GM23338 (cell line): ENCODE measurements around the gene SEH1L. TPM values are rescaled to one million over a fixed set of nuclear protein-coding genes. Genes with fewer than 3 reads are reported as not detected.
A peak's percentile ranks its signal among the peaks of the same experiment; 100 is the strongest.

Experiments used
- ATAC-seq: fragments of 200-7000 bp; cut with Tn5 transposase; 3 replicates; pipeline ENCODE4 v1.9.1; 2020
- DNase-seq: peaks from one replicate; pipeline ENCODE4 v3.0.0-alpha.2; 2015; ENCODE audit warnings: low spot score
- H2AFZ ChIP-seq: fragments of 200-600 bp; sonication (generic); 2 replicates; pipeline ENCODE4 v1.8.0; 2016; ENCODE audit warnings: antibody characterized with exemption, mild to moderate bottlenecking, moderate library complexity
- H3F3A ChIP-seq: fragments of 200-600 bp; sonication (generic); replicated peaks from 2 replicates; pipeline ENCODE4 v1.8.0; 2017; ENCODE audit warnings: antibody characterized with exemption, mixed run types, low read depth
- H3K27ac ChIP-seq: fragments of 200-600 bp; sonication (generic); 2 replicates; pipeline ENCODE4 v1.6.1; 2016; ENCODE audit warnings: low read depth
- H3K27me3 ChIP-seq: fragments of 200-600 bp; sonication (generic); 2 replicates; pipeline ENCODE4 v1.8.0; 2016; ENCODE audit warnings: mild to moderate bottlenecking, mixed run types, moderate library complexity; ENCODE audit not compliant: insufficient read depth
- H3K36me3 ChIP-seq: fragments of 200-600 bp; sonication (generic); 2 replicates; pipeline ENCODE4 v1.8.0; 2016; ENCODE audit warnings: mild to moderate bottlenecking; ENCODE audit not compliant: insufficient read depth
- H3K4me1 ChIP-seq: fragments of 200-600 bp; sonication (generic); 2 replicates; pipeline ENCODE4 v1.8.0; 2016; ENCODE audit warnings: mild to moderate bottlenecking, moderate library complexity; ENCODE audit not compliant: insufficient read depth
- H3K4me2 ChIP-seq: fragments of 200-600 bp; sonication (generic); 2 replicates; pipeline ENCODE4 v1.7.1; 2017; ENCODE audit warnings: mixed run types
- H3K4me3 ChIP-seq: fragments of 200-600 bp; sonication (generic); 2 replicates; pipeline ENCODE4 v1.6.1; 2016; ENCODE audit warnings: mixed run types
- H3K79me2 ChIP-seq: fragments of 200-600 bp; sonication (generic); replicated peaks from 2 replicates; pipeline ENCODE4 v1.8.0; 2017; ENCODE audit warnings: mild to moderate bottlenecking; ENCODE audit not compliant: insufficient read depth
- H3K9me2 ChIP-seq: fragments of 200-600 bp; sonication (generic); 2 replicates; pipeline ENCODE4 v1.8.0; 2017; ENCODE audit not compliant: insufficient read depth
- H4K20me1 ChIP-seq: fragments of 200-600 bp; sonication (generic); replicated peaks from 2 replicates; pipeline ENCODE4 v1.8.0; 2017; ENCODE audit warnings: mild to moderate bottlenecking; ENCODE audit not compliant: insufficient read depth
- H3K27ac Mint-ChIP-seq: 2 replicates; pipeline ENCODE4 v1.8.0; 2020; ENCODE audit warnings: inconsistent platforms, mild to moderate bottlenecking, moderate library complexity, mixed read lengths
- H3K27me3 Mint-ChIP-seq: 3 replicates; pipeline ENCODE4 v1.8.0; 2022; ENCODE audit warnings: low read depth, mild to moderate bottlenecking, moderate library complexity, mixed read lengths, inconsistent platforms; ENCODE audit not compliant: insufficient read depth, poor library complexity
- H3K36me3 Mint-ChIP-seq: 3 replicates; pipeline ENCODE4 v1.8.0; 2021; ENCODE audit warnings: low read depth, mild to moderate bottlenecking, inconsistent platforms, moderate library complexity, mixed read lengths
- H3K4me1 Mint-ChIP-seq: 3 replicates; pipeline ENCODE4 v1.8.0; 2020; ENCODE audit warnings: mild to moderate bottlenecking, inconsistent platforms, mixed read lengths
- H3K4me3 Mint-ChIP-seq: 3 replicates; pipeline ENCODE4 v1.8.0; 2021; ENCODE audit warnings: moderate library complexity, mild to moderate bottlenecking, inconsistent platforms, mixed read lengths
- H3K9me3 Mint-ChIP-seq: 3 replicates; pipeline ENCODE4 v1.8.0; 2020; ENCODE audit warnings: moderate library complexity, mild to moderate bottlenecking, inconsistent platforms, mixed read lengths
- CREB1 ChIP-seq: fragments of 250-450 bp; sonication (Bioruptor Pico); IDR thresholded peaks from 2 replicates; pipeline ENCODE4 v1.5.0; 2020; ENCODE audit warnings: low read depth, mild to moderate bottlenecking, moderate library complexity
- EZH2phosphoT487 ChIP-seq: fragments of 200-600 bp; sonication (generic); IDR thresholded peaks from one replicate; pipeline ENCODE4 v1.8.1; 2018; ENCODE audit warnings: antibody characterized with exemption; ENCODE audit not compliant: unreplicated experiment
- JUNB ChIP-seq: IDR thresholded peaks from one replicate; pipeline ENCODE4 v1.6.1; 2016; ENCODE audit warnings: antibody characterized with exemption; ENCODE audit not compliant: unreplicated experiment
- NANOG ChIP-seq: IDR thresholded peaks from 2 replicates; pipeline ENCODE4 v1.6.1; 2016; ENCODE audit warnings: antibody characterized with exemption, borderline replicate concordance
- STAT1 ChIP-seq: IDR thresholded peaks from one replicate; pipeline ENCODE4 v1.6.1; 2016; ENCODE audit warnings: antibody characterized with exemption; ENCODE audit not compliant: unreplicated experiment
- ZNF114 ChIP-seq: fragments of 250-450 bp; sonication (Bioruptor Pico); IDR thresholded peaks from 2 replicates; pipeline ENCODE4 v1.5.0; 2020; ENCODE audit warnings: mild to moderate bottlenecking, moderate library complexity
- ZNF462 ChIP-seq: fragments of 250-450 bp; sonication (Bioruptor Pico); IDR thresholded peaks from 2 replicates; pipeline ENCODE4 v1.5.0; 2020; ENCODE audit warnings: mild to moderate bottlenecking, moderate library complexity
- polyA plus RNA-seq: library from polyadenylated mRNA; unstranded; fragments of >200 nt; fragmentation: Nextera tagmentation; extraction: Ambion mirVana; gene quantifications from 2 replicates; pipeline ENCODE4 v1.2.1, GENCODE V29; 2016
- total RNA-seq: library from RNA; depleted of rRNA; stranded (reverse); fragments of >200 nt; shearing (Covaris generic); gene quantifications from 2 replicates; pipeline ENCODE4 v1.2.3, GENCODE V29; 2014
- TF ChIP-seq, protein P1 (sequence below), 2 experiments: fragments of 200-600 bp in 1 of 2; sonication (generic) in 1 of 2; conservative IDR thresholded peaks; 2 replicates each; pipeline versions ENCODE4 v1.5.1 to v1.6.1; 2016 to 2017; ENCODE audit warnings: antibody characterized with exemption in 2 of 2, low read depth in 2 of 2, mild to moderate bottlenecking in 2 of 2, moderate library complexity in 1 of 2
- TF ChIP-seq, protein P2 (sequence below): IDR thresholded peaks from one replicate; pipeline ENCODE4 v1.6.1; 2018; ENCODE audit warnings: antibody characterized with exemption; ENCODE audit not compliant: unreplicated experiment

The SEH1L gene
- total and polyA plus RNA-seq, 2 experiments from 2014 or later, result 46.9 to 72.0 TPM

- TF ChIP-seq EZH2phosphoT487 (no peak), ZNF114 (CRISPR knock-in tag) (no peak), NANOG (no peak), CREB1 (CRISPR knock-in tag) (no peak), STAT1 (no peak)
- TF ChIP-seq, protein P1, sequence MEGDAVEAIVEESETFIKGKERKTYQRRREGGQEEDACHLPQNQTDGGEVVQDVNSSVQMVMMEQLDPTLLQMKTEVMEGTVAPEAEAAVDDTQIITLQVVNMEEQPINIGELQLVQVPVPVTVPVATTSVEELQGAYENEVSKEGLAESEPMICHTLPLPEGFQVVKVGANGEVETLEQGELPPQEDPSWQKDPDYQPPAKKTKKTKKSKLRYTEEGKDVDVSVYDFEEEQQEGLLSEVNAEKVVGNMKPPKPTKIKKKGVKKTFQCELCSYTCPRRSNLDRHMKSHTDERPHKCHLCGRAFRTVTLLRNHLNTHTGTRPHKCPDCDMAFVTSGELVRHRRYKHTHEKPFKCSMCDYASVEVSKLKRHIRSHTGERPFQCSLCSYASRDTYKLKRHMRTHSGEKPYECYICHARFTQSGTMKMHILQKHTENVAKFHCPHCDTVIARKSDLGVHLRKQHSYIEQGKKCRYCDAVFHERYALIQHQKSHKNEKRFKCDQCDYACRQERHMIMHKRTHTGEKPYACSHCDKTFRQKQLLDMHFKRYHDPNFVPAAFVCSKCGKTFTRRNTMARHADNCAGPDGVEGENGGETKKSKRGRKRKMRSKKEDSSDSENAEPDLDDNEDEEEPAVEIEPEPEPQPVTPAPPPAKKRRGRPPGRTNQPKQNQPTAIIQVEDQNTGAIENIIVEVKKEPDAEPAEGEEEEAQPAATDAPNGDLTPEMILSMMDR (conservative IDR thresholded peaks at IDR 0.05; ENCODE audit: low read depth in 2 of 2), result no peak
- TF ChIP-seq, protein P2, sequence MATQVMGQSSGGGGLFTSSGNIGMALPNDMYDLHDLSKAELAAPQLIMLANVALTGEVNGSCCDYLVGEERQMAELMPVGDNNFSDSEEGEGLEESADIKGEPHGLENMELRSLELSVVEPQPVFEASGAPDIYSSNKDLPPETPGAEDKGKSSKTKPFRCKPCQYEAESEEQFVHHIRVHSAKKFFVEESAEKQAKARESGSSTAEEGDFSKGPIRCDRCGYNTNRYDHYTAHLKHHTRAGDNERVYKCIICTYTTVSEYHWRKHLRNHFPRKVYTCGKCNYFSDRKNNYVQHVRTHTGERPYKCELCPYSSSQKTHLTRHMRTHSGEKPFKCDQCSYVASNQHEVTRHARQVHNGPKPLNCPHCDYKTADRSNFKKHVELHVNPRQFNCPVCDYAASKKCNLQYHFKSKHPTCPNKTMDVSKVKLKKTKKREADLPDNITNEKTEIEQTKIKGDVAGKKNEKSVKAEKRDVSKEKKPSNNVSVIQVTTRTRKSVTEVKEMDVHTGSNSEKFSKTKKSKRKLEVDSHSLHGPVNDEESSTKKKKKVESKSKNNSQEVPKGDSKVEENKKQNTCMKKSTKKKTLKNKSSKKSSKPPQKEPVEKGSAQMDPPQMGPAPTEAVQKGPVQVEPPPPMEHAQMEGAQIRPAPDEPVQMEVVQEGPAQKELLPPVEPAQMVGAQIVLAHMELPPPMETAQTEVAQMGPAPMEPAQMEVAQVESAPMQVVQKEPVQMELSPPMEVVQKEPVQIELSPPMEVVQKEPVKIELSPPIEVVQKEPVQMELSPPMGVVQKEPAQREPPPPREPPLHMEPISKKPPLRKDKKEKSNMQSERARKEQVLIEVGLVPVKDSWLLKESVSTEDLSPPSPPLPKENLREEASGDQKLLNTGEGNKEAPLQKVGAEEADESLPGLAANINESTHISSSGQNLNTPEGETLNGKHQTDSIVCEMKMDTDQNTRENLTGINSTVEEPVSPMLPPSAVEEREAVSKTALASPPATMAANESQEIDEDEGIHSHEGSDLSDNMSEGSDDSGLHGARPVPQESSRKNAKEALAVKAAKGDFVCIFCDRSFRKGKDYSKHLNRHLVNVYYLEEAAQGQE, result no peak
Observed at GRCh38 chr18:12960395-12960794, 12.6 kb downstream of the SEH1L start (continued).

DNA sequence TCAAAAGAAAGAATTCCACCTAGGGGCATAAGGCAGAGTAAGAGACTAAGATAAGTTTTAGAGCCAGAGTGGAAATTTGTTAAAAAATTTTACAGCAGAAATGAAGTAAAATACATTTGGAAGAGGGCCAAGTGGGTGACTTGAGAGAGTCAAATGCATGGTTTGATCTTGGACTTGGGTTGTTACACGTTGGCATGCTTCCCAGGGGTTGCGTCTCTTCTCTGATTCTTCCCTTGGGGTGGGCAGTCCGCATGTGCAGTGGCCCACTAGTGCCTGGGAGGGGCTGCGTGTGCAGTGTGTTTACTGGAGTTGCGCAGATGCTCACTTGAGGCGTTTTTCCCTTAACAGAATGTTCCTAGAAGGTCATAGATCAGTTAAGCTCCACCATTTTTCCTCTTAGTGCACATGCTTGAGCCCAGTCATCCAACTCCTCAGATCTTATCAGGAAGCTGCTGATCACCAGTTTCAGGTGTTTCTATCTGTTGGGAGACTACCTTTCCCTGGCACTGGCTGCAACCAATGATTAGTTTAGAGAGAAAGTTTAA, 13.1 kb downstream of the SEH1L start:
- H3K27me3 Mint-ChIP-seq, result peaks cover 3% of the 10 kb centered on the region
- peaks cover 39% of the 10 kb centered on the region for H3K36me3 ChIP-seq
- H3K36me3 Mint-ChIP-seq, result peaks cover 69% of the 10 kb centered on the region
- H3K27ac ChIP-seq, result no peak overlapping the region
- H3K4me2 ChIP-seq, result no peak overlapping the region
- no peak overlapping the region for H3K4me3 ChIP-seq
- peaks cover 62% of the 10 kb centered on the region for H3K79me2 ChIP-seq
- no peaks in the 10 kb centered on the region for H3K4me1 ChIP-seq
- H3K9me2 ChIP-seq, result no peaks in the 10 kb centered on the region
- no peaks in the 10 kb centered on the region for H3K9me3 Mint-ChIP-seq
- H3K4me3 Mint-ChIP-seq, result no peak overlapping the region
- H3K27me3 ChIP-seq, result no peaks in the 10 kb centered on the region
- DNase-seq (no peak), ATAC-seq (no peak)
- H3F3A ChIP-seq, result no peaks in the 10 kb centered on the region
- H2AFZ ChIP-seq, result no peak overlapping the region
- 0 out of 2 replicates have a peak overlapping the region, but pooled peaks have one; percentile 38 for H3K27ac Mint-ChIP-seq
- H4K20me1 ChIP-seq, result peaks cover 29% of the 10 kb centered on the region
- no peaks in the 10 kb centered on the region for H3K4me1 Mint-ChIP-seq
- TF ChIP-seq ZNF462 (CRISPR knock-in tag) (no peak), ZNF114 (CRISPR knock-in tag) (no peak), JUNB (no peak)
- TF ChIP-seq, protein P2, result no peak
